ENCODE measurements around the gene ISCU.
"Not testable (repeated sequence)": the region's sequence is repeated elsewhere in the genome, so short reads cannot be mapped to it uniquely, and the experiment has no call there.

Gene ISCU

DNA sequence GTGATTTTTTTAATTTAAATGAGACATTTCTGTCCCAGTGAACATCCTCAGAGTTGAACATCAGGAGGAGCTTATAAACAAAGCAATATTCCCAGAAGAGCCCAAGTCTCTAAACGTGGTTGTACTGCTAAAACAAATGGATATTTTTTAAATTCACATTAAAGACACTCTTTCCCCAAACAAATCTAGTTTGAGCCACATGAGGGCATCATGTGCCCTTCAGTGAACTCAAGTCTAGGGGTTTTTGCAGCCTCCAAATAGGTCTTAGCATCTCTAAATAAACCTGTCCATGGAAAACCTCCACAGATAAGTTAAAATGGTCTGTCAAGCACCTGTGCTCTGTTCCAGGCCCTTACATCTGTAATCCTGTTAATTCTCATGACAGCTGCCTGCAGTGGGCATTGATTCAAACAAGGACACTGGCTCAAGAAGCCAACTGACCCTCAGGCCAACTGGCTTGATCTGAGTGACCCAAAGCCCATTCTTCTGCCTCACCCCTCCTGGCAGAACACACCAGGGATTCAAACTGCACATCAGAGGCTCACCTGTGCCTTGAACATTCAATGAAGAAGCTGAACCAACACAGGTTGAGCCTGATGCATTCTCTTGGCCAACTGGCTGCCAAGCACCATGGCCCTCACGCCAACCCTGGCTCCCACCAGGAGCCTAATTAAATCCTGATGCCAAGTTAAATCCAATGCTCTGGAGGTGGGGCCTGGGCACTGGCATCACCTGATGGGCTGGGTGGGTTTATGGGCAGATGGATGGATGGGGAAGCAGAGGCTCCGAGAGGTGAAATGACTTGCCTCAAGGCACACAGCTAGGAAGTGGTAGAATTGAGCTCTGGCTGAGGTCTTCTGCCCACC lies 8.6 kb downstream of the ISCU start:
- DNase-seq (ENCODE audit: low read depth): no peak

- no peak for DNase-seq (ENCODE audit: low read depth)
These were observed 9.3 kb downstream of the ISCU start for GRCh38 chr12:108571609-108572165.

DNA sequence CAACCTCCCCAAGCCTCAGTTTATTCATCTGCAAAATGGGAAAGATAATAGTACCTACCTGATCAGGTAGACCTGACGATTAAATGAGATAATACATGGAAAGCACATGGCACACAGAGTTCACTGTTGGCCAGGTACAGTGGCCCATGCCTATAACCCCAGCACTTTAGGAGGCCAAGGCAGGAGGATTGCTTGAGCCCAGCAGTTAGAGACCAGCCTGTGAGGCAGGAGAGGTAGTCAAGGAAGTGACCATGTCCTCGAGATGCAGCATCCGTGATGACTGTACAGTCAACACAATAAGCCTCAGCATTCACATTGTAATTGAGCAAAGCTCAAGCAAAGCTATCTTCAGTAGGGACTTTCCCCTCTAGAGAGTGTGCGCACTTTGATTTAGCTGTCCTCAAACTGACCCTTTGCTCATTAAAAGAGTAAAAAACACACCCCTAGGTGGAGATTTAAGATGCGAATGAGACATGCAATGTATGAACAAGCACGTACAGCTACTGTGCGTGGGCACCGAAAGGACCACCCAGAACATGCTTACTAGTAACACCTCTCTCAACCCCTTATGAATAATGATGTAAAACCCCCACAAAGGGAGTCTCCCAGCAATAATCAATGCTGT lies 9.9 kb downstream of the ISCU start:
- no peak for DNase-seq (ENCODE audit: low read depth)

DNA sequence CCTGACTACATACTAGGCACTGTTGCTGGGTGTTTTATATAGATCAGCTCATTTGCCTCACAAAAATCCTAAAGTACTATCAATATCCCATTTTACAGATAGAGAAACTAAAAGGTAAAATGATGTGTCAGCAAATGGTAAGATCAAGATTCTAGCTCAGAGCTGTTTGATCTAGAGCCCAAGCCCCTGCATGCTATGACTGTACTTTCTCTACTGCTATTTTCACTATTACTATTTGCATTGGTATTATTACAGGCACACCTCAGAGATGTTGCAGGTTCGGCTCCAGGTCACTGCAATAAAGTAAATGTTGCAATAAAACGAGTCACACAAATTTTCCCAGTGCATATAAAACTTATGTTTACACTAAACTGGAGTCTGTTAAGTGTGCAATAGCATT lies 10.9 kb downstream of the ISCU start:
- DNase-seq (ENCODE audit: low read depth): no peak

- not testable (repeated sequence) for DNase-seq (ENCODE audit: low read depth)
These were observed 11.9 kb downstream of the ISCU start for GRCh38 chr12:108574276-108574675.

DNA sequence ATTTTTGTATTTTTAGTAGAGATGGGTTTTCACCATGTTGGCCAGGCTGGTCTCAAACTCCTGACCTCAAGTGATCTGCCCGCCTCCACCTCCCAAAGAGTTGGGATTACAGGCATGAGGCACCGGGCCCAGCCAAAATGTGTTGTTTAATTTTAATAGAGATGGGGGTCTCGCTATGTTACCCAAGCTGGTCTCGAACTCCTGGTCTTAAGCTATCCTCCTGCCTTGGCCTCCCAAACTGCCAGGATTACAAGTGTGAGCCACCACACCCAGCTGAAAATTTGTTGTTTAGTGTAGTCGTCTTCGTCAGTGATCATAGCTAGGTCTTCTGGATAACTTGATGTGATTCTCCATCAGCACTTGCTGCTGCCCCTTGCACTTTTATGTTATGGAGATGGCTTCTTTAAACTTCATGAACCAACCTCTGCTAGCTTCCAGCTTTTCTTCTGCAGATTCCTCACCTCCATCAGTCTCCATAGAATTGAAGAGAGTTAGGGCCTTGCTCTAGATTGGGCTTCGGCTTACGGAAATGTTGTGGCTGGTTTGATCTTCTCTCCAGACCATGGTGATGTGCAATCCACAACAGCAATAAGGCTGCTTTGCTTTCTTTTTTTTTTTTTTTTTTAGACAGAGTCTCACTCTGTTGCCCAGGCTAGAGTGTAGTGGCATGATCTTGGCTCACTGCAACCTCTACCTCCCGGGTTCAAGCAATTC lies 13.0 kb downstream of the ISCU start:
- no peak for DNase-seq (ENCODE audit: low read depth)

DNA sequence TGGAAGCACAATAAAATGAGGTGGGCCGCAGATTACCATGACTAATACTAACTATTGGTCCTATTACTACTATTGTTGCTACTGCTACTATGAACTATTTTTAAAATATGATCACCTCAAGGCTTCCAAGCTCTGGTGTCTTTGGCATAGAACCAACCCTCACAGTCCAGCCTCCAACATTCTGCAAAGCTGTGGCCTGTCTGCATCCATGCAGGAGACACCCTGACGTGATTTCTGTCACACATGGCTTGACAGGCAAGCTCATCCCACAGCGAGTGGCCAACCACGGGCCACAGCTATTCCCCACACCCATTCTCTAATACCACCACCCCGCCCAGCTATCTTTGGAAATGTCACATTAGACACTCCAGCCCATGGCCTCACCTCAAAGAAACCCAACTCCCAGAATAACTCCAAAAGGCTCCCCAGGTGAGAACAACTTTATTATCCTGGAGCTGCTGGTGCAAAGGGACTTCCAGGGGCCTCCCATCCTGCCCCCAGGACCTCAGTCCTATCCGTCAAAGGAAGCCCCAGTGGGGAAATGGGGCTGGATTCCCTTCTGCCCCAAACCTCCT lies 14.4 kb downstream of the ISCU start:
- no peak for DNase-seq (ENCODE audit: low read depth)

DNA sequence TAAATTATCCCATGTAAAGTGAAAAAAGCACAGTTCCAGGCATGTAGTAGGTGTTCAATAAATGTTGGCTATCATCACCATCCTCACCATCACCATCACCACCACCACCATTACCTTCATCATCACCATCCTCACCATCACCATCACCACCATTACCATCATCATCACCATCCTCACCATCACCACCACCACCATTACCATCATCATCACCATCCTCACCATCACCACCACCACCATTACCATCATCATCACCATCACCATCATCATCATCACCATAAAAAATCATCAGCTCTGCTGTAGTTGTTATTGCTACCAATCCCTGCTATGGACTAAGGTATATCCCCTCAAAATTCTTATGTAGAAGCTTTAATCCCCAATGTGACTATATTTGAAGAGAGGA lies 15.1 kb downstream of the ISCU start:
- no peak for DNase-seq (ENCODE audit: low read depth)

GRCh38 chr12:108578264-108578663 lies 15.9 kb downstream of the ISCU start:
- DNase-seq (ENCODE audit: low read depth): no peak

GRCh38 chr12:108578813-108579212 lies 16.4 kb downstream of the ISCU start:
- no peak for DNase-seq (ENCODE audit: low read depth)

GRCh38 chr12:108580531-108580930 lies 18.1 kb downstream of the ISCU start:
- no peak for DNase-seq (ENCODE audit: low read depth)

DNA sequence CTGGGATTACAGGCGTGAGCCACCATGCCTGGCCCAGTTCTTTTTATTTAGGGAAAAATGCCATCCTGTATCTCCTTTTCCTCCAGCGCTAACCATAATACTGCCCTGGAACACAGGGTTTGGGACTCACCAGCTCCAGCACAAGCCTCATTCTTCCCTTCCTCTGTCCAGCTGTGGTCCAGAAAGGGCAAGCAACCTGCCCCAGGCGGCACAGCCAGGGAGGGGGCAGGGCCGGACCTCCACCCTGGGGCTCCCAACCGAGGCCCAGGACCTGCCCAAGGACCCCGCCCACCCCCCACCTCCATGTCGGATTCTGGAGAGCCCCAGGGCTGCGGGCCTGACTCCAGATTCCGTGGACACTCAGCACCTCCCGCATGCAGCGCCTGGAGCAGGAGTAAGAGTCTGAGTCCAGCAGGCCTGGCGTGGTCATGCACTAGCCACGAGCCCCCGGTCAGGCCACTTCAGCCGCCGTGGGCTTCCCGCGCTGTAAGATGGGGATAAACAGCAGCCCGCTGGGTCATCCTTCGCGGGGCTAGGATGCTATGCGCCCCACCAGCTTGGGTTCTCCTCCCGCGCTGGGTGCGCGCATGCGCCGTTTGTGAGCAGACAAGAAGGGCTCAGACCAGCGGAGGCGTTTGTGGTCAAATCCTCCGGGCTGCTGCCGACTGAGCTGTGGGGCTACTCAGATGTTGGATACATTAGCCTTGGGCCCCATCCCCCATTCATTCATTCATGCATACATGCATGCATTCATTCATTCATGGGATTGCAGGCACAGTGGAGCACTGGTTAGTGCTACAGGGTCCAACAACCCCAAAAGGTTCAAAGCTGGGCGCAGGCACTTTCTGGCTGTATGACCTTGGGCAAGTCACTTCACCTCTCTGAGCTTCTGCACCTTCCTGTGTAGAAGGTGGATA lies 19.2 kb downstream of the ISCU start:
- DNase-seq (ENCODE audit: low read depth): no peak

DNA sequence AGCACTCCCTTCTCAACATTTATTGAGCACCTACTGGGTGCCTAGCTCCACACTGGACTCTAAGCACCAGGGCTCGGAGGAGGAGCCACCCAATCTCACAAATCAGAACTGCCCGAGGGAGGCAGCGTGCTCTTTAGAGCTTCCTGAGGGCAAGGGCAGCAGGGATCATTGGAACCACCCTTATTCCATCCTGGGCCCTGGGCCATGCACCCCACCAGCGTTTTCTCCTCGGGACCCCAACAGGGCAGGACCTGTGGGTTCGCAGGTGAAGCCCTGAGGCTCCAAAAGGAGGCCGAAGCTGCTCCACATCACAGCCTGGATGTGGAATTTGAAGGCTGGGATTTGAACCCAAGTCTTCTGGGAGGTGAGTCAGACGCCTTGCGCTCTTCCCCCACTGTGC lies 20.1 kb downstream of the ISCU start:
- no peak for DNase-seq (ENCODE audit: low read depth)

DNA sequence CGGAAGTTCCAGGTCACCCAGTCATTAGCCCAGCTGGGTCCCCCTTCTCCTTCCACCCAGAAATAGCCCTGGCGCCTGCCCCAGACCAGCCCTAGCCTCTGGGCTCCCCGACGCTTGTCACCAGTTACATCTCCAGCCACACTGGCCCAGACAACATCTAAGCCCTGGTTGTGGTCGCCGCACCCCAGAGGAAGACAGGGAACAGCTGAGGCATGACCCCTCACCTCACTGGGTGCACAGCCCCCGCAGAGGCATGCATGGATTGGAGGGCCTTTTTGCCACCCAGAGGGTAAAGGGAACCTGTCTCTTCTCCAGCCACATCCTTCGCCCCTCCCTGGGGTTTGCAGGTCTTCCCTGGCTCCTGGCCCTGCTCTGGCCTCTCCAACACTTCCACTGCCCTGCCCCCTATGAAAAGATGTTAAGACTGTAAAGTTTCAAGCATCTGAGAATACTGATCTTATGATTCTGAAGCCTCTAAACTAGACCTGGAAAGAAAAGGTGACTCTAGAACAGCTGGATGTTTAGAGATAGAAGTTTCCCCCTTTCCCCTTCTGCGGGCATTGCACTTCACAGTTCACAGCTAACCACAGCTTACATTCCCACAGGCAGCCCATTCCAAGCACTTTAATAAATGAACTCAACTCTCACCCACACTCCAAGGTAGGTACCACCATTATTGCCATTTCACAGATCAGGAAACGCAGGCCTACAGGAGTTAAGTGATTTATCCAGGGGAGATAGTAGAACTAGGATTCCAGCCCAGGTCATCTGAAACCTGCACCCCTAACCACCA lies 20.8 kb downstream of the ISCU start:
- DNase-seq (ENCODE audit: low read depth): no peak

DNA sequence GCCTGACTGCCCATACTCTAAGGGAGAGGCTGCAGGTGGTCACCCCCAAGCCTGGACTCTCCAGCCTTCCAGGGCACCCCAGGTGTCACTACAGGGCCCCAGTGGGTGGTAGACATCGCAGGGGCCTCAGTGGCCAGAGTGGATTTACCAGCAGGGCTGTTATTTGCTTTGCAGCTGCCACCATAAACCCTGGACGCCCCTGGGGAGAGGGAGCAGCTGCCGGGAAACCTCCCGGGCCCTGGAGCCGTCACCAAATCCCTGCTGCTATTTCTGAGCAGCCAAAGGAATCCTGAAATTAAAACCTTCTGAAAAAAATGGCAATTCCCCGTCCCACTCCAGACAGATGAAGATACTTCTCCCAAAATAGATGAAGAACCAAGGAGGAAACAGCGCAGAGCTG lies 21.6 kb downstream of the ISCU start:
- no peak for DNase-seq (ENCODE audit: low read depth)

- DNase-seq (ENCODE audit: low read depth): no peak
These were observed 22.2 kb downstream of the ISCU start for GRCh38 chr12:108584456-108585065.

- no peak for DNase-seq (ENCODE audit: low read depth)
These were observed 23.5 kb downstream of the ISCU start for GRCh38 chr12:108585864-108586263.

GRCh38 chr12:108586306-108586705 lies 23.9 kb downstream of the ISCU start:
- no peak for DNase-seq (ENCODE audit: low read depth)

GRCh38 chr12:108587826-108588225 lies 25.4 kb downstream of the ISCU start:
- DNase-seq (ENCODE audit: low read depth): no peak

Data from non-pigmented ciliary epithelial cell (primary cell).